Stimulated activated CD8-positive, alpha-beta memory T cell treated with anti-CD3 and anti-CD28 coated beads, Interleukin-12 subunit alpha, Interleukin-12 subunit beta, amount 100 ng/mL, for 24 hours (primary cell): Measurements from ENCODE around the gene TBC1D22B.
"Not testable (repeated sequence)": the region's sequence is repeated elsewhere in the genome, so short reads cannot be mapped to it uniquely, and the experiment has no call there.

Source experiments
- DNase-seq: peaks from one replicate; pipeline ENCODE4 v3.0.0-alpha.2; 2020; ENCODE audit errors: extremely low read depth

Gene TBC1D22B

DNA sequence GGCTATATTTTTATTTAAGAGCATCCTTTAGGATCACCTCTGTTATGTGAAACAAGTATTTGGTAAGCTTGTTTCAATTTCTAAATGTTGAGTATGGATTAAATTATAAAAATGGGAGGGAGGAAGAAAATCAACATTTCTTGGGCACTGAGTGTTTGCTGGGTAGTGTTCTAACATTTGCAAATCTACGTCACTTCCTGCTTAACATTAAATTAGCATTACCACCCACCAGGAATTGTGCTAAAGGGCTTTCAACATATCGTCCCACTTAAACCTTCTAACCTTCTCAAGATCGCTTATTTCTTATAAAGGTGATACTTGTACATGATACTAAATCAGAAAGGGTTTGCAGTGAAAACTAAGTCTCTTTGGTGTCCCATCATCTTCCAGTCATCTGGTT is 8.3 kb downstream of the TBC1D22B start:
- no peak for DNase-seq

DNA sequence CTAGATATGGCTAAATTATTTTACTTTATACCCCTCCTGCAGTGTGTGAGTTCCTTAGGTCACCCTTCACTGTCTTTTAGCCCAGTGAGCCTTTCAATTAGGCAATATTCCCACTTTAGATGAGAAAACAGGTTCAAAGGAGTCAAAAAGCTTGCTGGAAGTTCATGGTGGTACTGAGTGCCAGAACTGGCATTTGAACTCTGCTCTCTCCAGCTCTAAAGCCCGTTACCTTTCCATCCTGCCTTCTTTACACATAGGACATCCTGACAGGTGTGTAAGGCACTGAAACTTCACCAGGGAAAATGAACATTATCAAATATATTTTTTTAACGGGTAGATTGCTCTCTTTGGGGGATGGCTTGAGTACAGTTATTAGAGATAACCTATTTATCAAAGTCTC is 11.5 kb downstream of the TBC1D22B start:
- DNase-seq = no peak

DNA sequence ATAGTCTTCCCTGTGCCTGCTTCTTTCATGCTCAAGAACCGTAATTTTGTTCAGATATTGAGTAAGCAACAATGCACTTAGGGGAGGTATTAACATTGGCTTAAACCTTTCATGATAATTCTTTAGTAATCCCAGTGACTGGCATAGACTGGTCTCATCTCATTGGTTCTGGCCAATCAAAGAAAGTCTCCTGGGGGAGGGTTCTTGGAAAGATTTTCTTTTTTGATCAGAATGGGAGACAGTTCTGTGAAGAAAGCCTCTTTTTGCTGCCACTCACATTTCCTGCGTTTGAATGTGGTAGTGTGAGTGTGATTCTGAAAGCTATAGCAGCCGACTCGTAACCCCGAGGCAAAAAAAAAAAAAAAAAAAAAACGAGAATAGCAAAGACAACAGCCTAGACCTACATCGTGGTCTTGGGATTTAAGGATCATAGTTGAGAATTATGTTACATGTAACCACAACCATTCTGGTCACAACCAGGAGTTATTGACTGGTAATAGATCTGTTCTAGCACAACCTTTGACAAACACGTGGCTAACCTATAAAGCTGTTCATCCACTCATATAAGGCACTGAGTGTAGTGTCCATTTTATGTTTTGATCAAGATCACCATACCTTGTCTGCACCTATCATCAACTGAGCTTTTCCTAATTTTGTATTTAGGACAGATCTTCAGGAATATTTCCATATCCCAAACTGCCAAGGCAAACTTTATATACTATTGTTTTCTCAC is 15.4 kb downstream of the TBC1D22B start:
- no peak for DNase-seq

DNA sequence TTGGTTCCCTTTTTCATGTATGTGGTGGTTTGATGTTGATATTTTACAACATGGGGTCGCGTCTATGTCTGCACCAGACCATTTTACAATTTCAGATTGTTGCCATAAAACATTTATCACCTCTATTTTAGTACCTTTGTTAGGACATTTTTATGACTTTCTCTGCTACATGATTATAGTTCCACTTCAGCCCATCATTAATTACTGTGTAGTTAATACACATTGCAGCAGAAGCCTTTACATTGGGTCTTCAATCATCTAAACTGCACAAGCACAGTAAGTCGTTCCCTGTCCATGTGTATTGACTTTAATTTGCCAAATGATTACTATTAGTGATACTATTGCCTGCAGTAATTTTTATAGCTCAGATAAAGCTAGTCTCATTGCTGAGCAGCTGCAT is 16.1 kb downstream of the TBC1D22B start:
- no peak for DNase-seq

DNA sequence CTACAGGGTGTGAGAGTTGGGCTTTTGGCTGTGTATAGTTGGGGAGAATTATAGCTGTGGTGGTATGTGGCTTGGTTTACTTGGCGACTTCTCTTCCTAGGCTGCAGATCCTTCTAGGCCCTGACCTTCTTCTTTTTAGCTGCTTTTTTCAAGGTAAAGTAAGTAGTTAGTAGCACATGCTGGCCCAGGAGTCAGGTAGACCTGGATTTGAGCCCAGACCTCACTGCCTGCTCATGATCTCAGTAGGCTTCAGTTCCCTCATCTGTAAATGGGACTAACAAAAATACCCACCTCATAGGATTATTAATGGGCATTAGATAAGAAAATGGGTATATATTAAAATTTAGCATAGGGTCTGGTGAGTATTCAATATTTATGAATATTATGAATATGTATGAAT is 17.8 kb downstream of the TBC1D22B start:
- no peak for DNase-seq

DNA sequence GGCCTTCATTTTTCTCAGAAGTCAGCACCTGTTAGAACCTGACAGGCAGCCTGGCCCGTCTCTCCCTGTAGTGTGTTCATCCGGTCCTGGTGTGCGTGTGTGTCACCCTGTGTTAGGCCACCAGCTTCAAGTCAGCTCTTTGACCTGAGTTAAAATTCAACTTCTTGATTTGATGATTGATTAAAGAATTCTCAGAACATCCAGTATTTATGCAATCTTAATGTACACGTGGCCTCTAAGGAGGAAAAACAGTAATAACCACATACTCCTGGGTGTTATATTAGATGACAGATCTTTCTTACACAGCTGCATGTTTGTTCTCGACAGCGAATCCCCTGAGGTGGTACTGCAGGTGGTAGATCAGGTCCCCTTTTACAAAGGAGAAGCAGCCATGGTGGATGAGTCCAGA is 19.4 kb downstream of the TBC1D22B start:
- DNase-seq = no peak

DNA sequence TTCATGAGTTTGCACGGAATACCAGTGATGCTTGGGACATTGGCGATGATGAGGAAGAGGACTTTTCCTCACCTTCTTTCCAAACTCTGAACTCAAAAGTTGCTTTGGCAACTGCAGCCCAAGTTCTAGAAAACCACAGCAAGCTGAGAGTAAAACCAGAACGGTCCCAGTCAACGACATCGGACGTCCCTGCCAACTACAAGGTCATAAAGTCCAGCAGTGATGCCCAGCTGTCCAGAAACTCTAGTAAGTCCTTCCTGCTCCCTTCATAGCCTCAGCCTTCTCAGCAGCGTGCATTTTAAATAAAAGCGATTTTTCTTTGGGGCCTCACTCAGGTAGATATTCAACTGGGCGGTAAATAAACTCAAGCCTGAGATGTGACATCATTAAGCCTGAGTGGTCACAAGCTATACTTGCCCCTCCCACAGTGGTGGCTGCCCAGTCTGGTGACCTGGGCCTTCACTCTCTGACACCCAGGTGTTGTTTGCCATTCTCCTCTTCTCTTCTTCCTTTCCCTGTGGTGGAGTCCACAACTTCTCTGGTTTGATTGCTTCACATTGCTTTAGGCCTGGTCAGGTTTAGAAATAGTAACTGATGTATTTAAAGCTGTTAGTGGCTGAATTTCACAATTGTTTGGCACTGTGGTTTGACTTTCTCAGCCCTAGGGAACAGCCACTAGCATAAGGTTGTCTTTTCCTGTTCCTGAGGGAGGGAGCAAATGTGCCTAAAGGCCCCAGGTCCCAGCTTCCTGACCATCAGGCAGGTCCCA is 22.0 kb downstream of the TBC1D22B start:
- no peak for DNase-seq

DNA sequence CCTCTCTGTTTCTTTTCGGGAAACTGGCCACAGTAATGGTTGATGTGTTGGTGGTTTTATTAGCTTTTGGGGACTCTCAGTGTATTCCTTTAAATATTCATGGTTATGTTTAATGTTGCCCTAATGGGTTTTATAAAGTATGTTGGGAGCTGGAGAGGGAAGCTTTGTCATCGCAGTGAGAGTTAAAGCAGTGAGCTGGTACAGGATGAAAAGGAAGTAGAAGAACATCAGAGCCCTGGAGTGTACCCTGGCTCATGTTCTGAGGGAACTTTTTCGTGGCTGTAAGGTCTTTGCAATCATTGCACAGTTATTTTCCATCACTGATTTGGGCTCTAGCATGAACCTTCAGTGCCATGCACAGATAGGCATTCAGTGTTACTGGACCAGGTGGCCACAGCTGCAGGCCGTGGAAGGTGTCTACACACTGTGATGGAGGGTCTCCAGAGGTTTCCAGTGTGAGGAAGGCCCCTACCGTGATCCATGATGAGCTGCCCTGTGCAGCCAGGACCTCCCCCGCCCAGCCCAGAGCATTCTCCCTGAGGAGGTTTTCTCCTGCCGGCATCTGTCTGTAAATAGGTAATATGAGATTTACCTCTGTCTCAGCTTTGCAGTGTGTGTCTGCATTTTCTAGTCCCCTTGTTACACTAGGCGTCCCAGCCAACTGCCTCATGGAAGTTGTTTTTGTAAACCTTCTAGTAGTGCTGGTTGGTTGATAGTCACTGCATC is 22.8 kb downstream of the TBC1D22B start:
- DNase-seq = no peak

DNA sequence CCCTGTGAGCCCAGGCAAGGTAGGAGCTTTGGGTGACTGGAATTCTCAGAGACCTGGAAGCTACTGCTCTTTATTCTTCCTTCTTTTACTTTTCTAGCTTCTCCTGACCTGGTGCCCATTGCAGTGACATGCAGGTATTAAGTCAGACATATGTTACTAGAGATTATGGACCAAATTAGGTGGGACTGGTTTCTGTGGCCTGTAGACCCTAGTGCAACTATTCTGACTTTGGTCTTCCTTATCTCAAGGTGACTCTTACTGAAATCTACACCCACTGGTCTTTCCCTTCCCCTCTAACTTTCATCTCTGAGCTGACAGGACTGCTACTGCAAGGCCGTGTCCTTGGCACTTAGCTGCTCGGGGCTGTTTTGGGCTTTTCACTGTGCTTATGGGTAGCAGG is 24.8 kb downstream of the TBC1D22B start:
- DNase-seq = no peak

DNA sequence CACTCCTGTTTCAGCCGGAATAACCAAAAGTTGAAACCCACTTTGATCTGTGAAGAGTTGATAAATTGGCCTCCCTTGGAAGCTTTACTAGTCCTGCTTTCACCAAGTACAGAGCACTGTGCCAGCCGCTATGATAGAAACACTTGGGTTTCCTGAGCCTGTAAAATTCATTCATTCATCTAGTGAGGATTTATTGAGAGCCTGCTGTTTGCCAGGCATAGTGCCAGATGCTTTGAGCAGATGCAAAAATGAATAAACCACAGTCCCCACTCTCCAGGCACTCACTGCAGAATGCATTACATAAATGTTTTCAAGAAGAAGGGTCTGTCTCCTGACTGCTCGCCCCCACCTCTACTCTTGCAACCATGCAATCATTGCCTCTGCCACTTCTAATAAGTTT is 25.7 kb downstream of the TBC1D22B start:
- no peak for DNase-seq

DNA sequence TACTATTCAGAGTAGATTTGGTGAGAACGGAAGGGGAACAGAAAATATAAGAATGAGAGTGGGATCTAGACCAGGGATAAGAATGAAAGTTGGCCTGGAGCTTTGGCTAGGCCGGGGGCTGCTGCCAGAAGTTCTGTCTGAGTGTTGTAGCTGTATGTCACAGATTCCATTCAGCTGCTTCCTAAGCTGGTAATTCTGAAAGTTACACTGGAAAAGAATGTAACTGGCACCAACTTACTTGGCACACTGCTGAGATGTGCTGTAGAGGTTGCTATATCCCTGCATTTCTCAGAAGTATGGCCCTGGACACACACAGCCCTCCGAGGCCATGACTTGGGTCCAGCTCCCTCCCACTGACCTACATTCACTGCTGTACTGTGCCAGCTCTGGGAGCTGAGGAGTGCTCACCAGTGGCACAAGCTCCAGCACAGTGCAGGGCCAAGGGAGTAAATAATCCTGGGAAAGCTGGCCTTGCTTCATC is 26.1 kb downstream of the TBC1D22B start:
- no peak for DNase-seq

DNA sequence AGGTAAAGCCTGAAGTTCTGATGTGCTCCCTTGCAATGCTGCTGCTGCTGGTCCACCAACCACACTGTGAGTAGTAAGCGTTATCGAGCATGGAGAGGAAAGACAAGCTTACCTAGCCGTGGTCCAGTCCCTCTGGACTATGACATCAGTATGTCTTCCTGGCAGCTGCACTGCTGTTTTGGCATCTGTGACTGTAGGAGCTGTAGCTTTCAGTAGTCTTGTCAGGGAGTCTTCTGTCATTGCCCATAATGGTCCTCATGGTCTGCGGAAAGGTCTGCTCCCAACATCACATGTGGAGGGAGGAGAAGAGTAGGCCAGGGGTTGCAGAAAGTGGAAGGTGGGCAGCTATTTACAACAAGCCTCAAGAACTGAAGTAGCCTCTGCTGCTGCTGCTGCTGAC is 27.2 kb downstream of the TBC1D22B start:
- DNase-seq = no peak

DNA sequence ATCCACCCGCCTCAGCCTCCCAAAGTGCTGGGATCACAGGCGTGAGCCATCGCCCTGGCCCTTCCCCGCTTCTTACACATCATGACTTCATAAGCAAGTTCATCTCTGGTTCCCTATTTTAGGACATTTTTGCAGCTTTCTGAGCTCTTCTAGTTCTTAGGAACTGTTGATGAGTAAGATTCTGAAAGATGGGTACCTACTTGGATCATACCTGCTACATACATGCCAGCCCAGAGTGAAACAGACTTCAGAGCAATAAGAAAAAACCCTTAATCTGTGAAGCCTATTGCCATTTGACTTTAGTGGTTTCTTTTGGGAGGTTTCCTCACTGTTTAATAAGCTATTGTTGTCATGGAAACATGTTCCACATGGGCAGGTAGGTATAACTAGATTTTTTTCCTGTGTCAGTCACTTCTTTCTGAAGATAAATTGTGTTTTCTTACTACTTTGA is 28.3 kb downstream of the TBC1D22B start:
- no peak for DNase-seq

DNA sequence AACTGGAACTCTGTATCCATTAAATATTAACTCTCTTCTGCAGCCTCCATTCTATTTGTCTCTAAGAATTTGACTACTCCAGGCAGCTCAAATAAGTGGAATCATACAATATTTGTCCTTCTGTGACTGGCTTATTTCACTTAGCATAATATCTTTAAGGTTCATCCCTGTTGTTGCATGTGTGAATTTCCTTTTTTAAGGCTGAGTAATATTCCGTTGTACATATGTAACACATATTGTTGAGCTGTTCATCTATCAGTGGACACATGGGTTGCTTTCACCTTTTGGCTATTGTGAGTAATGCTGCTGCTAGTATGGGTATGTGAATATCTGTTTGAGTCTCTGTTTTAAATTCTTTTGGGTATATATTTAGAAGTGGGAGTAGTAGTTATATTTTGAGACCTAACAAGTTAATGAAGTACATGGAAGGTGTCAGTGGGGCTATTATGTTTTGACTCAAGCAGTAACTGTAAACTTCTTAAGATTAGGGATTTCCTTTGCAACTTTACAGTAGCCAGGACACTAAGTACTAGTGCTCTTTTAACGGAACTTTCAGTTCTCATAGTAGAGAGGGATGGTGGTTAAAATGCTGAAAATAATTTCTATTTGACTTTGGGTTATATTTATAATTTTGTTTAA is 30.1 kb downstream of the TBC1D22B start:
- no peak for DNase-seq

DNA sequence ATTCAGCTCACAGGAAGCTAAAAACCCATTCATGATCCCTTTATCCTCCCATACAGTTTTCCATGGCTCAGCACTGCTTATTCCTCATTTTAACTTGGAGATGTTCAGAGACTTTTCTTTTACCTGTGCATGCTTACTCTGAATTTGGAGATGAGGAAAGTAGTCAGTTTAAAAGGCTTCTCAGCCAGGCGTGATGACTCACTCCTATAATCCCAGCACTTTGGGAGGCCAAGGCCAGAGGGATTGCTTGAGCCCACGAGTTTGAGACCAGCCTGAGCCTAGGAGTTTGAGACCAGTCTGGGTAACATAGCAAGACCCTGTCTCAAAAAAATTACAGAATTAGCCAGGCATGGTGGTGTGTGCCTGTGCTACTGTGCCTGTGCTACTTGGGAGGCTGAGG is 30.7 kb downstream of the TBC1D22B start:
- no peak for DNase-seq

DNA sequence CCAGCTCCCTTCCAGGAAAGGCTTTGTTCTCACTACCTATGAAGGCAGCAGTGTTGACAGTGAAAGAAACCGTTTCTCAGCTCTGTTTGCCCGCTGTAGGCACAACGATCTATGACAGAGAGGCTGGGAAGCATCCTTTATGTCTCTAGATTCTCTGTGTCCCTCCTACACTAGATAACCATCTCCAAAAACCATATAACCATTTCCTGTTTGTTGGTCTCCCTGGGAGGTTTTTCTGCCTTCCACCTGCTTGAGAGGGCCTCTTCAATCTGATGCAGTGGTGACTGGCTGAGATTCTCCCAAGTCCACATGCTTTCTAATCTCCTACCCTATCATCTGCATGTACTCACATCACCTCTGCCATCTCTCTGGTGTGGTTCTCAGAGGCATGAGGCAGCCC is 32.4 kb downstream of the TBC1D22B start:
- DNase-seq = no peak

DNA sequence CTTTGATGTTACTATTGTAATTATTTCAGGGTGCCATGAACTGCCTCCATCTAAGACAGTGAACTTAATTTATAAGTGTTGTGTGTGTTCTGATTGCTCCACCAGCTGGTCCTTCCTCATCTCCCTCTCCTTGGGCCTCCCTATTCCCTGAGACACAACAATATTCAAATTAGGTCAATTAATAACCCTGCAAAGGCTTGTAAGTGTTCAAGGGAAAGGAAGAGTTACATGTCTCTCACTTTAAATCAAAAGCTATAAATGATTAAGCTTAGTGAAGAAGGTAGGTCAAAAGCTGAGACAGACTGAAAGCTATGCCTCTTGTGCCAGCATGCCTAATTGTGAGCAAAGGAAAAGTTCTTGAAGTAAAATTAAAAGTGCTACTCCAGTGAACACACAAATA is 35.9 kb downstream of the TBC1D22B start:
- DNase-seq = no peak

DNA sequence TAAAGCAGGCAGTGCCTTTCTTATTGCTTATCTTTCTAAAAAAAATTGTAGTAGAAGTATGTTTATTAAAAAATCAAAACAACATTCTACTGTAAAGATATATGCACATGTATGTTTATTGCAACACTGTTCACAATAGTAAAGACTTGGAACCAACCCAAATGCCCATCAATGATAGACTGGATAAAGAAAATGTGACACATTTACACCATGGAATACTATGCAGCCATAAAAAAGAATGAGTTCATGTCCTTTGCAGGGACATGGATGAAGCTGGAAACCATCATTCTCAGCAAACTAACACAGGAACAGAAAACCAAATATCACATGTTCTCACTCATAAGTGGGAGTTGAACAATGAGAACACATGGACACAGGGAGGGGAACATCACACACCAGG is 40.1 kb downstream of the TBC1D22B start:
- DNase-seq = not testable (repeated sequence)

DNA sequence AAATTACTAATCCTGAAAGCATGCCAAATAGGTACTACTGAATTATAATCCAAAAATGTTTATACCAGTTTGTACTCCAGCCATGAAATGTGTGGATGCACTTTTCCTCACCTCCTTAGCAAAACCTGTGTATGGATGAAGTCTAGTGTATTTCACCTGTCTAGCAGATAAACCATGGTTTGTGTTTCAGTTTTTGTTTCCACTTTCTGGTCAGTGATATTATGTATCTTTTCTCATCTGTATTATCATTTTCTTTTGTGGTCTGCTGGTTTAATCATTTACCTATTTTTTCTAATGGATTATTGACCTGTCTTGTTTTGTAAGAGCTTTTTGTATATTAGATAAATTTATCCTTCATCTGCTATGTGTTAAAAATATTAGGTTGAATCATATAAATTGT is 41.4 kb downstream of the TBC1D22B start:
- no peak for DNase-seq

DNA sequence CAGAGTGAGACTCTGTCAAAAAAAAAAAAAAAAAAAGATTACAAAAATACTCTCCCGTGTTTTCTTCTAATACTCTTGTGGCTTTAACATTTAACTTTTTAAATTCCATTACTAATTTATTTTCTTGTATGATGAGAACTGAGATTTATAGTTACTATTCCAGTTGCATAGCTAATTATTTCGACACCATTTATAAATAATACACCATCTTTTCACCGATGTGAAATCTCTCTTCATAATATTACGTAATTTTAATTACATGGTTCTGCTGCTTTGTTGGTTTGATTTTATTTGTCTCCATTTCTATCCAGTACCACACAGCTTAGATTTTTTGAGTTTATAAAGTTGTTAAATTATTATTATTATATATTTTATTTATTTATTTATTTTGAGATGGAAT is 42.4 kb downstream of the TBC1D22B start:
- no peak for DNase-seq

DNA sequence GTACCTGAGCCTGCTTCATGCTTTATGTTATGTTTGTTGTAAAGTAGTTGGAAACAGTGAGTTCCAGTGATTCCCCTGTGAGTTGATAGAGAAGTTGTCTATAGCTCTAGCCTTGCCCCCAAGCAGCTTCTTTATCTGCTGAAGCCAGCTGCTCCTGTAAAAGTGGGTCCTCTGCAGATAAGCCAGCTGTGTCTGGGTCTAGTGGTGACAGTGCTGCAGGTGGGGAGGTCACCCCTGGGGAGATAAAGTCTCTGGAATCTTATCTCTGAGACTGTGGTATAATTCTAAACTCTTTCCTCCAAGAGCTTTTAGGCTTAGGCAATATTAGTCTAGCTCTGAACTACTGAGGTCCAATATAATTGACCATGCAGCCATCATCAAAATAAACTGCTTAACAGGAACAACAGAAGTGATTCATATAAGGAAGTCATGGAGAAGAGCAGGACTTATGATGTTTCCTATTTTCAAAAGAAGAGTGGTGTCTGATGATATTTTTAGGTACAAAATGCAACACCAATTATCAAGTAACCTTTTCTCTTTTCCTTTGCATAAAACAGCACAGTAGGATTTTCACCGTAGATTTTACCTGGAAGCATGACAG is 44.6 kb downstream of the TBC1D22B start:
- no peak for DNase-seq
